ENCODE data around the gene POU2F3.

DNA sequence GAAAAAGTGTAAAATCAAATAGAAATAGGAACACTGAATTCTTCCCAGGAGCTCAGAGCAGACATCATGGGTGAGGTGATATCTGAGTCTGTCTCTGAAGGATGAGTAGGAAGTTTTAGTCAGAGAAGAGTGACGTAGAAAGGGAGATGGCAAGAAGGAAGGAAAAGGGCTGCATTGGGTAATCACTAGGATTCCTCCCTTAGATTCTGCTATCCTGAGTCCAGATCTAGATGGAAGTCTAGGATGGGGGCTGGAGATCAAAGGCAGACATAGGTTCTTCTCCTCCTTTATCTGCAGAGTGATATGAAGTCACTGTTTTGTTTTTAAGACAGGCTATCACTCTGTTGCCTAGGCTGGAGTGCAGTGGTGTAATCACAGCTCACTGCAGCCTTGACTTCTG lies 30.4 kb downstream of the POU2F3 start:
- TF ChIP-seq CTBP2 (IDR thresholded peaks at IDR 0.05; ENCODE audit: borderline replicate concordance, insufficient read depth, insufficient read length, low read length) (no peak), GABPA (IDR thresholded peaks at IDR 0.05; ENCODE audit: borderline replicate concordance, insufficient read depth, low read length) (no peak), EGR1 (IDR thresholded peaks at IDR 0.05; ENCODE audit: borderline replicate concordance, low read depth, low read length) (no peak), CHD1 (IDR thresholded peaks at IDR 0.05; ENCODE audit: low read depth, low read length) (no peak), HDAC2 (IDR thresholded peaks at IDR 0.05; ENCODE audit: borderline replicate concordance in 1 of 2, low read depth in 2 of 2, low read length in 2 of 2) (no peak), EZH2 (IDR thresholded peaks at IDR 0.05; ENCODE audit: low read depth, low read length, severe bottlenecking) (no peak), EP300 (IDR thresholded peaks at IDR 0.05; ENCODE audit: borderline replicate concordance in 1 of 2, low read depth in 2 of 2, low read length in 2 of 2) (no peak), RAD21 (IDR thresholded peaks at IDR 0.05 in 1 of 2, conservative IDR thresholded peaks at IDR 0.05 in 1 of 2; ENCODE audit: low read depth in 2 of 2, low read length in 2 of 2) (no peak), POLR2AphosphoS5 (IDR thresholded peaks at IDR 0.05; ENCODE audit: low read depth, low read length) (no peak), MAFK (IDR thresholded peaks at IDR 0.05; ENCODE audit: low read depth, low read length) (no peak), POLR2A (IDR thresholded peaks at IDR 0.05; ENCODE audit: control extremely low read depth in 1 of 2, low read depth in 2 of 2, low read length in 2 of 2) (no peak)
- TF ChIP-seq, protein P1, sequence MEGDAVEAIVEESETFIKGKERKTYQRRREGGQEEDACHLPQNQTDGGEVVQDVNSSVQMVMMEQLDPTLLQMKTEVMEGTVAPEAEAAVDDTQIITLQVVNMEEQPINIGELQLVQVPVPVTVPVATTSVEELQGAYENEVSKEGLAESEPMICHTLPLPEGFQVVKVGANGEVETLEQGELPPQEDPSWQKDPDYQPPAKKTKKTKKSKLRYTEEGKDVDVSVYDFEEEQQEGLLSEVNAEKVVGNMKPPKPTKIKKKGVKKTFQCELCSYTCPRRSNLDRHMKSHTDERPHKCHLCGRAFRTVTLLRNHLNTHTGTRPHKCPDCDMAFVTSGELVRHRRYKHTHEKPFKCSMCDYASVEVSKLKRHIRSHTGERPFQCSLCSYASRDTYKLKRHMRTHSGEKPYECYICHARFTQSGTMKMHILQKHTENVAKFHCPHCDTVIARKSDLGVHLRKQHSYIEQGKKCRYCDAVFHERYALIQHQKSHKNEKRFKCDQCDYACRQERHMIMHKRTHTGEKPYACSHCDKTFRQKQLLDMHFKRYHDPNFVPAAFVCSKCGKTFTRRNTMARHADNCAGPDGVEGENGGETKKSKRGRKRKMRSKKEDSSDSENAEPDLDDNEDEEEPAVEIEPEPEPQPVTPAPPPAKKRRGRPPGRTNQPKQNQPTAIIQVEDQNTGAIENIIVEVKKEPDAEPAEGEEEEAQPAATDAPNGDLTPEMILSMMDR (IDR thresholded peaks at IDR 0.05; ENCODE audit: control extremely low read depth in 1 of 3, insufficient read depth in 1 of 3, low read depth in 1 of 3, low read length in 3 of 3): no peak
- TF ChIP-seq, protein P2, sequence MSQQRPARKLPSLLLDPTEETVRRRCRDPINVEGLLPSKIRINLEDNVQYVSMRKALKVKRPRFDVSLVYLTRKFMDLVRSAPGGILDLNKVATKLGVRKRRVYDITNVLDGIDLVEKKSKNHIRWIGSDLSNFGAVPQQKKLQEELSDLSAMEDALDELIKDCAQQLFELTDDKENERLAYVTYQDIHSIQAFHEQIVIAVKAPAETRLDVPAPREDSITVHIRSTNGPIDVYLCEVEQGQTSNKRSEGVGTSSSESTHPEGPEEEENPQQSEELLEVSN (IDR thresholded peaks at IDR 0.05): no peak
